ENCODE measurements around the gene SLC37A1. TPM values are rescaled to one million over a fixed set of nuclear protein-coding genes. Genes with fewer than 3 reads are reported as not detected.

Gene SLC37A1
- total RNA-seq, 1 donor from 2014 or later: 21.6 TPM

- Histone ChIP-seq H3K36me3 (no peaks in the 10 kb centered on the region), H3K9me3 (no peaks in the 10 kb centered on the region), H3K27me3 (no peaks in the 10 kb centered on the region), H3K4me1 (peaks cover 4% of the 10 kb centered on the region), H3K27ac (no peak overlapping the region), H3K4me3 (no peak overlapping the region)
- DNase-seq (no peak), ATAC-seq (no peak)
- intact Hi-C loops (cut with DNase I): no loop called here
- no peak for TF ChIP-seq CTCF (IDR thresholded peaks at IDR 0.05)
Observed at GRCh38 chr21:42490720-42491119, 22.9 kb upstream of the SLC37A1 start.

GRCh38 chr21:42491328-42491727, 22.3 kb upstream of the SLC37A1 start:
- Histone ChIP-seq H3K27ac (no peak overlapping the region), H3K36me3 (no peaks in the 10 kb centered on the region), H3K4me1 (peaks cover 4% of the 10 kb centered on the region), H3K4me3 (no peak overlapping the region), H3K9me3 (no peaks in the 10 kb centered on the region), H3K27me3 (no peaks in the 10 kb centered on the region)
- no peak for TF ChIP-seq CTCF (IDR thresholded peaks at IDR 0.05)
- ATAC-seq (no peak), DNase-seq (no peak)
- intact Hi-C loops (cut with DNase I): no loop called here

- no peak for ATAC-seq
- intact Hi-C loops (cut with DNase I): no loop called here
- no peak for DNase-seq
- Histone ChIP-seq H3K4me1 (peaks cover 10% of the 10 kb centered on the region), H3K27ac (no peak overlapping the region), H3K9me3 (no peaks in the 10 kb centered on the region), H3K4me3 (no peak overlapping the region), H3K27me3 (no peaks in the 10 kb centered on the region), H3K36me3 (no peaks in the 10 kb centered on the region)
- TF ChIP-seq CTCF (IDR thresholded peaks at IDR 0.05): no peak
Observed at GRCh38 chr21:42492201-42492600, 21.5 kb upstream of the SLC37A1 start.

- ATAC-seq: no peak
- H3K4me3 ChIP-seq: no peak overlapping the region
- no peaks in the 10 kb centered on the region for H3K9me3 ChIP-seq
- intact Hi-C loops (cut with DNase I): no loop called here
- no peak for TF ChIP-seq CTCF (IDR thresholded peaks at IDR 0.05)
- H3K36me3 ChIP-seq: no peaks in the 10 kb centered on the region
- DNase-seq: no peak
- peaks cover 10% of the 10 kb centered on the region for H3K4me1 ChIP-seq
- H3K27ac ChIP-seq: no peak overlapping the region
- H3K27me3 ChIP-seq: no peaks in the 10 kb centered on the region
Observed at GRCh38 chr21:42493109-42494060, 20.3 kb upstream of the SLC37A1 start.

GRCh38 chr21:42495027-42495426, 18.6 kb upstream of the SLC37A1 start:
- H3K4me1 ChIP-seq: peaks cover 10% of the 10 kb centered on the region
- TF ChIP-seq CTCF (IDR thresholded peaks at IDR 0.05): no peak
- H3K9me3 ChIP-seq: no peaks in the 10 kb centered on the region
- no peak overlapping the region for H3K27ac ChIP-seq
- intact Hi-C loops (cut with DNase I): no loop called here
- no peak for ATAC-seq
- H3K36me3 ChIP-seq: no peaks in the 10 kb centered on the region
- no peak overlapping the region for H3K4me3 ChIP-seq
- no peak for DNase-seq
- no peaks in the 10 kb centered on the region for H3K27me3 ChIP-seq

Measured in upper lobe of right lung (tissue), 1 donor.